Progenitor cell of endocrine pancreas (in vitro differentiated cells): Measurements from ENCODE around the gene ZNF211. TPM values are rescaled to one million over a fixed set of nuclear protein-coding genes. Genes with fewer than 3 reads are reported as not detected.

Experiments used
- DNase-seq: peaks from one replicate; pipeline ENCODE4 v3.0.0; 2021; ENCODE audit warnings: low spot score; ENCODE audit not compliant: unreplicated experiment
- H3K27ac Mint-ChIP-seq: 2 replicates; pipeline ENCODE4 v1.8.0; 2021; ENCODE audit warnings: mild to moderate bottlenecking, moderate library complexity, mixed read lengths
- H3K27me3 Mint-ChIP-seq: 2 replicates; pipeline ENCODE4 v1.8.0; 2021; ENCODE audit warnings: mixed read lengths
- H3K36me3 Mint-ChIP-seq: 2 replicates; pipeline ENCODE4 v1.8.0; 2022; ENCODE audit warnings: mixed read lengths; ENCODE audit not compliant: insufficient read depth
- H3K4me1 Mint-ChIP-seq: 2 replicates; pipeline ENCODE4 v1.8.0; 2021; ENCODE audit warnings: low read depth, mixed read lengths
- H3K4me3 Mint-ChIP-seq: 2 replicates; pipeline ENCODE4 v1.8.0; 2021; ENCODE audit warnings: low read depth, mild to moderate bottlenecking, moderate library complexity, mixed read lengths
- H3K9me3 Mint-ChIP-seq: 2 replicates; pipeline ENCODE4 v1.8.0; 2021; ENCODE audit warnings: low read depth, mixed read lengths
- total RNA-seq: library from RNA; stranded (reverse); gene quantifications from 2 replicates; pipeline ENCODE4 v1.2.1, GENCODE V29; 2021
- TF ChIP-seq, protein P1 (sequence below): fragments of 200-600 bp; sonication (generic); IDR thresholded peaks from one replicate; pipeline ENCODE4 v1.5.0; 2021; ENCODE audit warnings: antibody characterized with exemption, mild to moderate bottlenecking; ENCODE audit not compliant: unreplicated experiment

ZNF211 gene
- total RNA-seq, 1 donor from 2014 or later = 25.1 TPM

DNA sequence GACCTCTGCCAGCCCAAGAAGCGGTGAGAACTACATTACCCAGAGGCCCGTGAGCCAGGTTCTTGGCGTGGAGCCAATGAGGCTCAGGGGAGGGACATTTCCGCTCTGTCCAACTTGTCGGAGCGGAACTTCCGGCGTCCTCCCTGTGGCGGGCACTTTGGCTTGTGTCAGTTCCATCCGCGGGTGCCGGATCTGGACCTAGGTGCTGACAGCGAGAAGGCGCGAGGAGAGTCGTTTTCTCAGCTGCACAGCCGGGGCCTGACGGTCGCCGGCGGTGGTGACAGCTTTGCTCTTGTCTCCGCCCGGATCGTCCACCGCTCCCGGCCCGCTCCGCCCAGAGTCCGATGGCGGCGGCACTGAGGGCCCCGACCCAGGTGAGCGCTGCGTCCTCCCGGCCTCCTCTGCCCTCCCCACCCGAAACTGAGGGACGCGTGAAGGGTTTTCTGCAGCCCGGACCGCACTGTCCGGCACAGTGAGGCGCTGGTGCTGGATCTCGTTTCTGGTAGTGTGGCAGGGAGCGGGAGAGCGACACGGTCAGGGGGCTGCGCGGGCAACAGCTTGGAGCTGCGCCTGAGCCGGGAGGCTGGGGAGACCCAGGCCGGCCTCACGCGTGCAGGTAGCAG is 33.1 kb upstream of the ZNF211 start, which contains the start of gene ZNF530:
Gene ZNF530 (plus strand): TSS at position 125 of the 623 bp plus-strand sequence. CDS start 4,461 bp downstream, outside the sequence.
- peak; percentile 67 for DNase-seq
- Mint-ChIP-seq H3K9me3 (peaks cover 42% of the 10 kb centered on the region), H3K27ac (peak within 1 kb of the TSS; percentile 60), H3K27me3 (no peaks in the 10 kb centered on the region), H3K36me3 (peaks cover 28% of the 10 kb centered on the region), H3K4me3 (peak within 1 kb of the TSS; percentile 83), H3K4me1 (peaks cover 2% of the 10 kb centered on the region)
- TF ChIP-seq, protein P1, sequence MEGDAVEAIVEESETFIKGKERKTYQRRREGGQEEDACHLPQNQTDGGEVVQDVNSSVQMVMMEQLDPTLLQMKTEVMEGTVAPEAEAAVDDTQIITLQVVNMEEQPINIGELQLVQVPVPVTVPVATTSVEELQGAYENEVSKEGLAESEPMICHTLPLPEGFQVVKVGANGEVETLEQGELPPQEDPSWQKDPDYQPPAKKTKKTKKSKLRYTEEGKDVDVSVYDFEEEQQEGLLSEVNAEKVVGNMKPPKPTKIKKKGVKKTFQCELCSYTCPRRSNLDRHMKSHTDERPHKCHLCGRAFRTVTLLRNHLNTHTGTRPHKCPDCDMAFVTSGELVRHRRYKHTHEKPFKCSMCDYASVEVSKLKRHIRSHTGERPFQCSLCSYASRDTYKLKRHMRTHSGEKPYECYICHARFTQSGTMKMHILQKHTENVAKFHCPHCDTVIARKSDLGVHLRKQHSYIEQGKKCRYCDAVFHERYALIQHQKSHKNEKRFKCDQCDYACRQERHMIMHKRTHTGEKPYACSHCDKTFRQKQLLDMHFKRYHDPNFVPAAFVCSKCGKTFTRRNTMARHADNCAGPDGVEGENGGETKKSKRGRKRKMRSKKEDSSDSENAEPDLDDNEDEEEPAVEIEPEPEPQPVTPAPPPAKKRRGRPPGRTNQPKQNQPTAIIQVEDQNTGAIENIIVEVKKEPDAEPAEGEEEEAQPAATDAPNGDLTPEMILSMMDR = no peak

DNA sequence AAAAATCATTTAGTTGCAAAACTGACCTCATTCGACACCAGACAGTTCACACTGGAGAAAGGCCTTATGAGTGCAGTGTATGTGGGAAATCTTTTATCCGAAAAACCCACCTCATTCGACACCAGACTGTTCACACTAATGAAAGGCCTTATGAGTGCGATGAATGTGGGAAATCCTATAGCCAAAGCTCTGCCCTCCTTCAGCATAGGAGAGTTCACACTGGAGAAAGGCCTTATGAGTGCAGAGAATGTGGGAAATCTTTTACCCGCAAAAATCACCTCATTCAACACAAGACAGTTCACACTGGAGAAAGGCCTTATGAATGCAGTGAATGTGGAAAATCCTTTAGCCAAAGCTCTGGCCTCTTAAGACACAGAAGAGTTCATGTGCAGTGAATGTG is 26.0 kb upstream of the ZNF211 start:
- Mint-ChIP-seq H3K4me1 (no peaks in the 10 kb centered on the region), H3K36me3 (peaks cover 56% of the 10 kb centered on the region), H3K9me3 (peaks cover 30% of the 10 kb centered on the region), H3K27me3 (no peaks in the 10 kb centered on the region), H3K4me3 (no peak overlapping the region), H3K27ac (no peak overlapping the region)
- no peak for DNase-seq
- TF ChIP-seq, protein P1 = no peak

DNA sequence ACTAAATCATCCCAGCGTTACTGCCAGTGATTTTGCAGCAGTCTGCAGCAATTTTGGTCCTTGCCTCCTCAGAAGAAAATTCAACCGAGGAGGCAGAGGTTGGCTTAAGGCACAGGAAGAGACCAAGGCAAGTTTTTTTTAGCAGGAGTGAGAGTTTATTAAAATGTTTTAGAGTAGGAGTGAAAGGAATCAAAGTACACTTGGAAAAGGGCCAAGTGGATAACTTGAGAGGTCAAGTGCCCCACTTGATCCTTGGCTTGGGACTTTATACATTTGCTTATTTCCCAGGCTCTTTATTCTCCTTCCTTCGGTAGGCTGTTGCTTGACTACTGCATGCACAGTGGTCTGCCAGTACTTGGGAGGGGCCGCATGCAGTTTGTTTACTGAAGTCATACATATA is 21.9 kb upstream of the ZNF211 start:
- Mint-ChIP-seq H3K27ac (no peak overlapping the region), H3K4me1 (peaks cover 7% of the 10 kb centered on the region), H3K4me3 (no peak overlapping the region), H3K9me3 (peaks cover 24% of the 10 kb centered on the region), H3K27me3 (no peaks in the 10 kb centered on the region), H3K36me3 (peaks cover 43% of the 10 kb centered on the region)
- no peak for DNase-seq
- TF ChIP-seq, protein P1 = no peak

DNA sequence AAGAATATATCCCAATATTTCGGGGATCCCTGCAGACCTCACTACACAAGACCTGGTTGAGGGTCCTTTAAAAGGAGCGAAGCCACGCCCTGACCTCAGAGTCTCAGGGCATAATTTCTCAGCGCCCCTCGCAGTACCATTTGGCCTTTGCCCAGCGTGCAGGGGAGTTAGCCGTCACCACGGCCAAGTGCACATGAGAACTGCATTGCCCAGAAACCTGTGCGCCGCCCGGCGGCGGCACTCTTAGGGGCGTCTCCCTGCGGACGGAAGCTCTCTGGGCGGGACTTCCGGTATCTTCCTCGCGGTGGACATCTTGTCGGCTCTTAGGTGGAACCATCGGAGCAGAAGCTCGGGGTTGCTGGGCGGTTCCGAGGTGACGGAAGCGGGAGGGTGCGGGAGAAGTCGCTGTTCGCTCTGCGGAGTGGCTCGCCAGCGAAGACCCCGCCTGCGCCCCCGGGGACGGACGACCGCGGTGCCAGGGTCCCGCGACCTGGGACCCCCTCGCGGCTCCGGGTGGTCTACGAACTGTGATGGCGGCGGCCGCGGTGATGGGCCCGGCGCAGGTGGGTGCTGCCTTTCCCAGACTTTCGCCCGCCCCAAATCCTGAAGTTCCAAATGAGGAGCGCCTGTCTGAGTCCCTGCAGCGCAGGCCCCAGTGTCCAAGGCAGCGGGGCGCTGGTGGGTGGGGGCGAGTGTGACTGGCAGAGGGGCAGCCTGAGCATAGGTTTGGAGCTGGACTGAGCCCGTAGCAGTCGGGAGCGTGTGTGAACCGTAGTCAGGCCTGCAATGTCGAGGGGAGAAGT is 18.8 kb upstream of the ZNF211 start, which contains the start of gene ZNF134:
Gene ZNF134 (plus strand): TSS at position 302 of the 803 bp plus-strand sequence. CDS start 5,227 bp downstream, outside the sequence.
- TF ChIP-seq, protein P1 = peak; percentile 8
- peak; percentile 75 for DNase-seq
- Mint-ChIP-seq H3K36me3 (peaks cover 51% of the 10 kb centered on the region), H3K27ac (peak within 1 kb of the TSS; percentile 98), H3K9me3 (peaks cover 39% of the 10 kb centered on the region), H3K4me3 (peak within 1 kb of the TSS; percentile 95), H3K4me1 (peaks cover 7% of the 10 kb centered on the region), H3K27me3 (no peaks in the 10 kb centered on the region)

DNA sequence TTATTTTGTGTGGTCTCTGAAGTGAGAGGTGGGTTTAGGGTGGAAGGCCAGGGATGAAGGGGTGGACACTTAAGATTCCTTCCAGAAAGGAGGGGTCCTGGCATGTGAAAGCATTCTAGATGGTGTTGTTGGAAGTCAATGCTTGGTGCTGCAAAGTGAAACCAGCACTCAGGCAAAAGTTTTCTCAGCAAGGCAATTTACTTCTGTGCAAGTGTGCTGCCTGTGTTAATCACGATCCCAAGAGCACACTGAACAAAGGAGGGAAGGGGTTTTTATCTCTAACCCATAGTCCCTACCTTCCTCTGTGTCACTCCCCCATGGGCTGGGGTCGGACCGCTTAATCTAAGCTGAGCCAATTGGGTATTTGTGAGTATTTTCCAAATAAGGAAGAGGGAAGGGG is 17.6 kb upstream of the ZNF211 start:
- peak overlapping the region; percentile 98 for H3K27ac Mint-ChIP-seq
- TF ChIP-seq, protein P1 = no peak

More for the DNA sequence above, 17.6 kb upstream of the ZNF211 start:
- Mint-ChIP-seq H3K4me3 (peak overlapping the region; percentile 95), H3K9me3 (peaks cover 51% of the 10 kb centered on the region), H3K36me3 (peaks cover 63% of the 10 kb centered on the region), H3K27me3 (no peaks in the 10 kb centered on the region), H3K4me1 (peaks cover 7% of the 10 kb centered on the region)
- no peak for DNase-seq
